ENCODE results near the gene SLC38A3. TPM values are rescaled to one million over a fixed set of nuclear protein-coding genes. Genes with fewer than 3 reads are reported as not detected.
A peak's percentile ranks its signal among the peaks of the same experiment; 100 is the strongest.

The SLC38A3 gene
- polyA plus RNA-seq, 6 donors from 2014 or later: not detected

DNA sequence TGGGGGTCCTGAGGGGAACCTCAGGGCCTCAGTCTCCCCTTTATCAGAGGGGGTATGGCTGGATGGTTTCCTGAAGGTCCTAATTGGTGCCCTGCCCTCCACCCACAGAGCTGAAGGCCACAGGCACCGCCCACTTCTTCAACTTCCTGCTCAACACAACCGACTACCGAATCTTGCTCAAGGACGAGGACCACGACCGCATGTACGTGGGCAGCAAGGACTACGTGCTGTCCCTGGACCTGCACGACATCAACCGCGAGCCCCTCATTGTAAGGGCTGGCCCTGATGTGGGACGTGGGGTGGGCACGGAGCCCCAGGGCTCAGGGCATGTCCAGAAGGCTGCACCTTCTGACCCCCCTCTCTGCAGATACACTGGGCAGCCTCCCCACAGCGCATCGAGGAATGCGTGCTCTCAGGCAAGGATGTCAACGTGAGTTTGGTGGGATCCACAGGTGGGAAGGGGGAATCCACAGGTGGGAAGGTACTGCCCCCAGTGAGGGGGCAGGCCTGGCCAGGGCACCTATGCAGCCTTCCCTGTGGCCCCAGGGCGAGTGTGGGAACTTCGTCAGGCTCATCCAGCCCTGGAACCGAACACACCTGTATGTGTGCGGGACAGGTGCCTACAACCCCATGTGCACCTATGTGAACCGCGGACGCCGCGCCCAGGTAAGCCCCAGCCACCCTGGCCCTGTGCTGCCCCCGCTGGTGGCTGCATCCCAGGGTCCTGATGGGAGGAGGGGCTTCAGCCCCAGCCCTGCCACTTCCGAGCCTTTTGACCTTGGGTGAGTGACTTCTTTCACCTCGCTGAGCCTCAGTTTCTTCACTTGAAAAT, 31.2 kb upstream of the SLC38A3 start:
- no peak for DNase-seq
- no peak for ATAC-seq (ENCODE audit: low read depth in 2 of 2)
- Mint-ChIP-seq H3K4me1 (peaks cover 0 to 5% (median 3%) of the 10 kb centered on the region in 3 donors), H3K27me3 (peaks cover 0 to 9% (median 0%) of the 10 kb centered on the region in 3 donors), H3K9me3 (no peaks in the 10 kb centered on the region), H3K27ac (no peak overlapping the region), H3K36me3 (no peaks in the 10 kb centered on the region), H3K4me3 (no peak overlapping the region)

DNA sequence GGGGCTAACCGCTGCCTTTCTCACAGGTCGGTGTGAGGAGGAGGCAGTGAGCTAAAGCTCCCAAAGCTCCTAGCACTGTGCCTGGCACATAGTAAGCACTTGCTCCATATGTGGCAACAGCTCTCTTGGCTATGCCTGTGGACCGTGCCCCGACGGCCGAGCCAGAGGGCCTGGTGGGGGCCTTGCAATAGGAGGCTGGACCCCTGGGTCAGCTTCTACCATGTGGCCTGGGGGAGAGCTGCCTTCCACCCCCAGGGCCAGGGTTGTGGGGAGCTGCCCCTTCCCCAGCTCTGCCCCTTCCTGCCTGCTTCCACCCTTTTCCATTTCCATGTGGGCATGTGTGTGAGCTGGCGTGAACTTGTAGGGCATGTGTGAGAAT, 30.6 kb upstream of the SLC38A3 start:
- Mint-ChIP-seq H3K4me3 (no peak overlapping the region), H3K27me3 (peaks cover 0 to 9% (median 0%) of the 10 kb centered on the region in 3 donors), H3K36me3 (no peaks in the 10 kb centered on the region), H3K4me1 (peaks cover 0 to 5% (median 3%) of the 10 kb centered on the region in 3 donors), H3K9me3 (no peaks in the 10 kb centered on the region), H3K27ac (no peak overlapping the region)
- no peak for DNase-seq
- no peak for ATAC-seq (ENCODE audit: low read depth in 2 of 2)

DNA sequence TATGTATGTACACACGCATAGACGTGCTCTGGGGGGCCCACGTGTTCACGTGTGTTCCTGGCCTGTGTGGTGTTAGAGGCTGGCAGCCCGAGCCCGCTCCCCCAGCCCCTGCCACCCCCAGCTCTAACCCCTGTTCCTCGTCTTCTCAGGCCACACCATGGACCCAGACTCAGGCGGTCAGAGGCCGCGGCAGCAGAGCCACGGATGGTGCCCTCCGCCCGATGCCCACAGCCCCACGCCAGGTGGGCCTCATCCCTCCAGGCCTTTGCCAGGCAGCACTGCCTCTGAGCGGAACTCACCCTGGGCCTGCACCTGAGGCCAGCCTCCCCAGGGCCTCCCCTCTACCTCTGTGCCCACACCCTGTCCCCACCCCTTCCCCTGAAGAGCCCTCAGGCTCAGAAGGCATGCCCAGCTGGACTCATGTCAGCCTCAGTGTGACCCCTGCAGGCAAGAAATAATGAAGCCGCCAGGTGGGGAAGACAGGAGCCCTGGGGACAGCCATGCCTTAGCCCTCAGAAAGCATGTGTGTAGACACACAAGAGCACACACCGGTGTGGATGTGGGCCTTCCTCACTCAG, 30.0 kb upstream of the SLC38A3 start:
- peaks cover 0 to 4% (median 0%) of the 10 kb centered on the region in 3 donors for H3K27me3 Mint-ChIP-seq

DNA sequence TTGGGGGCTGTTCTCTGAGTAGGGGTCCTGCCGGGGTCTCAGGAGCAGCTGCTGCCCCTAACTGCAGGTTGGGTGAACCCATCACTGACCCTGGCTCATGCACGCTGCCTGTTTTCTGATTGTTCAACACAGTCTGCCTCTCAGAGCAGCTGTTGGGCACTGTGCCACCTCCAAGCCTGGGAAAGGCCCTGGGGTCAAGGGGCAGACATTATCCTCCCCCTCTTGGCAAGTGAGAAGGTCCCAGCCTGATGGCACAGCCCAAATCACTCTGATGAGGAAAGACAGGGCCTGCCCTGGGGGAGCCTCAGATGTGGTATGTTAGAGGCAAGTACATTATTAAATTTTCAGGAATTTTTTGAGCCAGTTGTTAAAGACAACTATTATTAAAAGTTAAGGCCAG, 27.7 kb upstream of the SLC38A3 start:
- H3K9me3 Mint-ChIP-seq: no peaks in the 10 kb centered on the region
- H3K27me3 Mint-ChIP-seq: peaks cover 0 to 5% (median 0%) of the 10 kb centered on the region in 3 donors
- ATAC-seq (ENCODE audit: low read depth in 2 of 2) (no peak), DNase-seq (no peak)
- peaks cover 0 to 3% (median 0%) of the 10 kb centered on the region in 3 donors for H3K4me1 Mint-ChIP-seq
- H3K4me3 Mint-ChIP-seq: no peak overlapping the region
- H3K27ac Mint-ChIP-seq: peak overlapping the region in 1 of 6 donors; percentile 41
- no peaks in the 10 kb centered on the region for H3K36me3 Mint-ChIP-seq

More for the DNA sequence above, 30.0 kb upstream of the SLC38A3 start:
- no peaks in the 10 kb centered on the region for H3K9me3 Mint-ChIP-seq
- peaks cover 0 to 5% (median 3%) of the 10 kb centered on the region in 3 donors for H3K4me1 Mint-ChIP-seq
- ATAC-seq (ENCODE audit: low read depth in 2 of 2) (no peak), DNase-seq (no peak)
- H3K36me3 Mint-ChIP-seq: no peaks in the 10 kb centered on the region
- no peak overlapping the region for H3K27ac Mint-ChIP-seq
- no peak overlapping the region for H3K4me3 Mint-ChIP-seq

DNA sequence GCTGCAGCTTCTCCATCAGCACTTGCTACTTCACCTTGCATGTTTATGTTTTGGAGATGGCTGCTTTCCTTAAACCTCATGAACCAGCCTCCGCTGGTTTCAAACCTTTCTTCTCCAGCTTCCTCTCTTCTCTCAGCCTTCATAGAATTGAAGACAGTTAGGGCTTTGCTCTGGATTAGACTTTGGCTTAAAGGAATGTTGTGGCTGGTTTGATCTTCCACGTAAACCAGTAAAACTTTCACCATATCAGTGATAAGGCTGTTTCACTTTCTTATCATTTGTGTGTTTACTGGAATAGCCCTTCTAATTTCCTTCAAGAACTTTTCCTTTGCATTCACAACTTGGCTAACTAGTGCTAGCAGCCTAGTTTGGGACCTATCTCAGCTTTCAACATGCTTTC, 25.4 kb upstream of the SLC38A3 start:
- no peak for ATAC-seq (ENCODE audit: low read depth in 2 of 2)
- no peaks in the 10 kb centered on the region for H3K4me1 Mint-ChIP-seq
- DNase-seq: no peak
- no peaks in the 10 kb centered on the region for H3K36me3 Mint-ChIP-seq
- no peak overlapping the region for H3K4me3 Mint-ChIP-seq
- no peaks in the 10 kb centered on the region for H3K9me3 Mint-ChIP-seq
- peak overlapping the region in 1 of 6 donors; percentile 69 for H3K27ac Mint-ChIP-seq
- peaks cover 0 to 21% (median 10%) of the 10 kb centered on the region in 3 donors for H3K27me3 Mint-ChIP-seq

DNA sequence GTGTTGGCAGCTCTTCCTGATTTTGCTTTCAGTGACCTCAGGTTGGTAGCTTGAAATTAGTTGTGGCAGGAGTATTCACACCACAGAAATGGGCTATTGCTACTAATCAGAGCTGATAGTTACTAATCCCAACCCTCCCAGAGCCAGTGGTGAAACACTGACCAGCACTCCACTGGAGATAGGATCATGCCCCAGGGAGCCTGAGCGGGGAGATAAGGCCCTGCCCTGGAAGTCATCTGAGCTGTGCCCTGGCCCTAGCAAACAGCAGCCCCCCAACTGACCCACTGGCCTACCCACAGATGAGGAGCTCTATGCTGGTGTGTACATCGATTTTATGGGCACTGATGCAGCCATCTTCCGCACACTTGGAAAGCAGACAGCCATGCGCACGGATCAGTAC, 23.1 kb upstream of the SLC38A3 start:
- ATAC-seq (ENCODE audit: low read depth in 2 of 2) (no peak), DNase-seq (no peak)
- no peaks in the 10 kb centered on the region for H3K9me3 Mint-ChIP-seq
- peaks cover 0 to 21% (median 10%) of the 10 kb centered on the region in 3 donors for H3K27me3 Mint-ChIP-seq
- H3K4me3 Mint-ChIP-seq: no peak overlapping the region
- H3K27ac Mint-ChIP-seq: no peak overlapping the region
- H3K4me1 Mint-ChIP-seq: no peaks in the 10 kb centered on the region
- H3K36me3 Mint-ChIP-seq: no peaks in the 10 kb centered on the region

DNA sequence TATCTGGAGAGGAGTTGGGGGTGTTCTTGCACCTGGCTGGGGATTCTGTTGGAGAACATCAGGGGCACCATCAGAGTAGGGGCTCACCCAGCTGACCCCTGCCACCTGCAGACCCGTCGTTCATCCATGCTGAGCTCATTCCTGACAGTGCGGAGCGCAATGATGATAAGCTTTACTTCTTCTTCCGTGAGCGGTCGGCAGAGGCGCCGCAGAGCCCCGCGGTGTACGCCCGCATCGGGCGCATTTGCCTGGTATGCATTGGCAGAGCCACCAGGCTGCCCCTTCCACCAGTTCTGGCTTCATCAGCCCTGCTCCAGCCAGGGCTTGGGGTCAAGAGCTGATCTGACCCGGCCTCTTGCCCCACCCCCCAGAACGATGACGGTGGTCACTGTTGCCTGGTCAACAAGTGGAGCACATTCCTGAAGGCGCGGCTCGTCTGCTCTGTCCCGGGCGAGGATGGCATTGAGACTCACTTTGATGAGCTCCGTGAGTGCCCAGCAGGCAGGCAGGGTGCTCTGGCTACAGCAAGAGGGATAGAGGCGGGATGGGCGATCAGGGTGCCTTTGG, 22.5 kb upstream of the SLC38A3 start:
- DNase-seq (no peak), ATAC-seq (ENCODE audit: low read depth in 2 of 2) (no peak)
- H3K4me3 Mint-ChIP-seq: no peak overlapping the region
- H3K36me3 Mint-ChIP-seq: no peaks in the 10 kb centered on the region
- H3K4me1 Mint-ChIP-seq: no peaks in the 10 kb centered on the region
- H3K9me3 Mint-ChIP-seq: no peaks in the 10 kb centered on the region
- no peak overlapping the region for H3K27ac Mint-ChIP-seq
- peaks cover 0 to 21% (median 10%) of the 10 kb centered on the region in 3 donors for H3K27me3 Mint-ChIP-seq

DNA sequence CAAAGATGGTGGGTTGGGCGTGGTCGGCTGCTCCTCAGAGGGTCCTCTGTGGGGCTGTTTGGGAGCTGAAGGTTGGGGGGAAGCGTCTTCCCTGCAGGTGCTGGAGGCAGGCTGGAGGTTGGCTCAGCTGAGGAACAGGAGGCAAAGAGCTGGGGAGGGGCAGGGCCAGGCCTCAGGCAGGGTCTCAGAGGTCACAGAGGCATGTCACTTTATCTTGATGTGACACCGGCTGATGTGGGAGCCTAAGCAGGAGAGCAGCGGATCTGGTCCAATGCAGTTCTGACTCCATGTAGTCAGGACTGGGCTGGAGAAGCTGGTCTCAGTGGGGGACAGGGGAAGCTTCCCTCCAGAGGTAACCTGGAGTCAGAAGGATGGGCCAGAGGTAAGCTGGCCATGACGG, 21.3 kb upstream of the SLC38A3 start:
- no peak for DNase-seq

DNA sequence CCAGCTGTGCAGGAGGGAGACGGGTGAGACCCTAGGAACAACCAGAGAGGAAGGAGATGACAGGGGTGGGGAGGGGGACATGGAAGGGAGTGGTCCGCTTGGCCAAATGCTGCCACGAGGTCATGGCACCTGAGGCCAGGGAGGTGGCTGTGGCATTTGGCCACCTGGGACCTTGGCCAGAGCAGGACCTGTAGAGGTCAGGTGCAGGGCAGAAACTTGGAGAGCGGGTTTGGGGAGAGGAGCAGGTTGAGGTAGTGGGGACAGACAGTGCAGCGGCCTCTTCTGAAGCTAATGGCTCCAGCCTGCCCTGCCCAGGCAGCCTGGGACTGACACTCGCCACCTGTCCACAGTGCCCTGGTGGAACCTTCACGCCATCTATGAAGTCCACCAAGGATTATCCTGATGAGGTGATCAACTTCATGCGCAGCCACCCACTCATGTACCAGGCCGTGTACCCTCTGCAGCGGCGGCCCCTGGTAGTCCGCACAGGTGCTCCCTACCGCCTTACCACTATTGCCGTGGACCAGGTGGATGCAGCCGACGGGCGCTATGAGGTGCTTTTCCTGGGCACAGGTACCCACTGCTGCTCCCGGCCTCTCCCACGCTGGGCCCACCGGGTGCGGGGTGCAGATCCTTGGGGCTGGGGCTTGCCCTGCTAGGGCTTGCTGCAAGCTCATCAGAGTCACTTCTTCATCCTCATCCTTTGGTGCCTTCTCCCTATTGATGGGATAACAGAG, 20.7 kb upstream of the SLC38A3 start:
- H3K36me3 Mint-ChIP-seq: no peaks in the 10 kb centered on the region
- no peak for DNase-seq
- peaks cover 0 to 21% (median 10%) of the 10 kb centered on the region in 3 donors for H3K27me3 Mint-ChIP-seq
- no peak for ATAC-seq (ENCODE audit: low read depth in 2 of 2)
- no peaks in the 10 kb centered on the region for H3K4me1 Mint-ChIP-seq
- no peaks in the 10 kb centered on the region for H3K9me3 Mint-ChIP-seq
- H3K4me3 Mint-ChIP-seq: no peak overlapping the region
- no peak overlapping the region for H3K27ac Mint-ChIP-seq

More for the DNA sequence above, 21.3 kb upstream of the SLC38A3 start:
- ATAC-seq (ENCODE audit: low read depth in 2 of 2): no peak
- H3K9me3 Mint-ChIP-seq: no peaks in the 10 kb centered on the region
- H3K36me3 Mint-ChIP-seq: no peaks in the 10 kb centered on the region
- H3K27me3 Mint-ChIP-seq: peaks cover 0 to 21% (median 10%) of the 10 kb centered on the region in 3 donors
- no peak overlapping the region for H3K4me3 Mint-ChIP-seq
- H3K27ac Mint-ChIP-seq: no peak overlapping the region
- no peaks in the 10 kb centered on the region for H3K4me1 Mint-ChIP-seq

DNA sequence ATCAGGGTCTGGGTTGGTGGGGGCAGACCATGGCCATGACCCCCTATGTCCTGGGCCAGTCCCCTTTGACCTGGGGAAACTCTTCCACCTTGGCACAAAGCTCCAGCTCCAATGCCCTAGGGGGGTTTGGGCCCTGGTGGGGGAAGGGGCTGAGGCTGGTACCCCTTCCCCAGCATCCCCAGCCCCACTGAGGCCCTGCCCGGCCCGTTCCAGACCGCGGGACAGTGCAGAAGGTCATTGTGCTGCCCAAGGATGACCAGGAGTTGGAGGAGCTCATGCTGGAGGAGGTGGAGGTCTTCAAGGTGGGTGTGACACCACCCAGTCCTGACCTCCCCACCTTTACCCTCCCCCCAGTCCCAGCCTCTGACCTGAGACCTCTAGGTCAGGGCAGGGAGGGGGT, 19.8 kb upstream of the SLC38A3 start:
- H3K27me3 Mint-ChIP-seq: peaks cover 0 to 21% (median 10%) of the 10 kb centered on the region in 3 donors
- DNase-seq (no peak), ATAC-seq (ENCODE audit: low read depth in 2 of 2) (no peak)
- H3K4me3 Mint-ChIP-seq: no peak overlapping the region
- H3K4me1 Mint-ChIP-seq: no peaks in the 10 kb centered on the region
- no peak overlapping the region for H3K27ac Mint-ChIP-seq
- no peaks in the 10 kb centered on the region for H3K9me3 Mint-ChIP-seq
- H3K36me3 Mint-ChIP-seq: no peaks in the 10 kb centered on the region

DNA sequence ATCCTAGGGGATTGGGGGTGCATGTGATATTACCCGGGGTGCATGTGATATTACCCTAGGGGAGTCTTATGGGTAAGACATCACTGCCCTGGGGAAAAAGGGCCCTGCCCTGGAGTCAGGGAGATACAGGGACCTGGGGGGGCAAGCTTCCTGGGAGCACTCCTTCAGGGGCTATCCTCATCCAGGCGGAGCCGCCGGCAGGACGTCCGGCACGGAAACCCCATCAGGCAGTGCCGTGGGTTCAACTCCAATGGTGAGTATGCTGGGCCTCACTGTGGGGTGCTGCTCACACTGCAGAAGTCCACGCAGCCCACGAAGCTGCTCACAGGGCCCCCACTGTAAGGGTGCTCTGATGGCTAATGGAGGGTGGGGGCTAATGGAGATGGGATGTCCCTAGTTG, 19.0 kb upstream of the SLC38A3 start:
- no peaks in the 10 kb centered on the region for H3K36me3 Mint-ChIP-seq
- no peak overlapping the region for H3K4me3 Mint-ChIP-seq
- no peak for ATAC-seq (ENCODE audit: low read depth in 2 of 2)
- no peaks in the 10 kb centered on the region for H3K4me1 Mint-ChIP-seq
- no peak for DNase-seq
- no peaks in the 10 kb centered on the region for H3K9me3 Mint-ChIP-seq
- H3K27ac Mint-ChIP-seq: no peak overlapping the region
- H3K27me3 Mint-ChIP-seq: peaks cover 0 to 23% (median 10%) of the 10 kb centered on the region in 3 donors

DNA sequence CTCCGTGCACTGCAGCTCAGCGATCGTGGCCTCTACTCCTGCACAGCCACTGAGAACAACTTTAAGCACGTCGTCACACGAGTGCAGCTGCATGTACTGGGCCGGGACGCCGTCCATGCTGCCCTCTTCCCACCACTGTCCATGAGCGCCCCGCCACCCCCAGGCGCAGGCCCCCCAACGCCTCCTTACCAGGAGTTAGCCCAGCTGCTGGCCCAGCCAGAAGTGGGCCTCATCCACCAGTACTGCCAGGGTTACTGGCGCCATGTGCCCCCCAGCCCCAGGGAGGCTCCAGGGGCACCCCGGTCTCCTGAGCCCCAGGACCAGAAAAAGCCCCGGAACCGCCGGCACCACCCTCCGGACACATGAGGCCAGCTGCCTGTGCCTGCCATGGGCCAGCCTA, 17.3 kb upstream of the SLC38A3 start:
- no peak for ATAC-seq (ENCODE audit: low read depth in 2 of 2)
- no peak overlapping the region for H3K4me3 Mint-ChIP-seq
- DNase-seq: no peak
- H3K9me3 Mint-ChIP-seq: no peaks in the 10 kb centered on the region
- peaks cover 0 to 2% (median 0%) of the 10 kb centered on the region in 3 donors for H3K4me1 Mint-ChIP-seq
- H3K27me3 Mint-ChIP-seq: peaks cover 4 to 23% (median 10%) of the 10 kb centered on the region in 3 donors
- no peaks in the 10 kb centered on the region for H3K36me3 Mint-ChIP-seq
- H3K27ac Mint-ChIP-seq: no peak overlapping the region

DNA sequence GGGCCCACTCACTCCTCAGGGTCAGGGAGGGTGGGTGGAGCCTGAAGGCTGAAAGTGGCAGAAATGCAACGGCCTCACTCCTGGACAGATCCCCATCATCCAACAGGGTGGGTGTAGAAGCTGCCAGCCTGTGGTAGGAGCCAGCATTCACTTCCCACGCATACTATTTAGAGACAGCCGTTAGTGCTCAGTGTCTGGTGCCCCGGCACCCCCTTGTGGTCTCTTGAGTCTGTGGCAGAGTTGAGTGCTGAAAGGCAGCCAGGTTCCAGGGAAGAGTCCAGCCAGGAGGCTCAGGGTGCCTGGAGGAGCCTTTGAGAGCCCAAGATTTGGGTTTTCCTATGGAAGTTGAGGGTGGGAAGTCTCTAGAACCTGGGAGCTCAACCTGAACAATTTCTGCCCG, 15.8 kb upstream of the SLC38A3 start:
- peak; percentile 23 to 34 for ATAC-seq (ENCODE audit: low read depth in 2 of 2)
- no peak overlapping the region for H3K4me3 Mint-ChIP-seq

More for the DNA sequence above, 15.8 kb upstream of the SLC38A3 start:
- Mint-ChIP-seq H3K4me1 (peaks cover under 1 to 5% (median under 1%) of the 10 kb centered on the region in 3 donors), H3K9me3 (no peaks in the 10 kb centered on the region), H3K27ac (peak overlapping the region in 1 of 6 donors; percentile 74), H3K27me3 (peaks cover under 1 to 21% (median 6%) of the 10 kb centered on the region in 3 donors), H3K36me3 (no peaks in the 10 kb centered on the region)
- no peak for DNase-seq
